DOHH2 (cell line): ENCODE results near the gene CX3CL1.

Experiments
- H3F3A ChIP-seq: fragments of 200-600 bp; sonication (generic), shearing (Covaris generic); 2 replicates; pipeline ENCODE4 v1.6.0; 2016; ENCODE audit warnings: antibody characterized with exemption, mild to moderate bottlenecking; ENCODE audit not compliant: control insufficient read depth, insufficient read depth
- H3K27ac ChIP-seq: fragments of 200-600 bp; sonication (generic); 2 replicates; pipeline ENCODE4 v1.5.1; 2014; ENCODE audit warnings: low read depth, mild to moderate bottlenecking, low read length, moderate library complexity
- H3K27me3 ChIP-seq: fragments of 200-600 bp; sonication (generic); 2 replicates; pipeline ENCODE4 v1.6.1; 2014; ENCODE audit warnings: mild to moderate bottlenecking, low read length, mixed read lengths; ENCODE audit not compliant: control insufficient read depth
- H3K36me3 ChIP-seq: fragments of 200-600 bp; sonication (generic); 2 replicates; pipeline ENCODE4 v1.6.1; 2014; ENCODE audit warnings: mild to moderate bottlenecking, low read length, moderate library complexity, mixed read lengths; ENCODE audit not compliant: control insufficient read depth
- H3K4me1 ChIP-seq: fragments of 200-600 bp; sonication (generic); 2 replicates; pipeline ENCODE4 v1.6.1; 2014; ENCODE audit warnings: mild to moderate bottlenecking, low read length, mixed read lengths; ENCODE audit not compliant: control insufficient read depth
- H3K4me2 ChIP-seq: fragments of 200-600 bp; sonication (generic); 2 replicates; pipeline ENCODE4 v1.6.0; 2014; ENCODE audit warnings: mild to moderate bottlenecking, low read length, moderate library complexity
- H3K4me3 ChIP-seq: fragments of 200-600 bp; sonication (generic); 2 replicates; pipeline ENCODE4 v1.5.1; 2014; ENCODE audit warnings: mild to moderate bottlenecking, low read length, mixed read lengths
- H3K79me2 ChIP-seq: fragments of 200-600 bp; sonication (generic); 2 replicates; pipeline ENCODE4 v1.6.1; 2014; ENCODE audit warnings: mild to moderate bottlenecking, low read length, mixed read lengths; ENCODE audit not compliant: control insufficient read depth
- H3K9me2 ChIP-seq: fragments of 200-600 bp; sonication (generic); replicated peaks from 2 replicates; pipeline ENCODE4 v1.6.1; 2014; ENCODE audit warnings: mild to moderate bottlenecking, low read length, mixed read lengths; ENCODE audit not compliant: control insufficient read depth
- H3K9me3 ChIP-seq: fragments of 200-600 bp; sonication (generic); 2 replicates; pipeline ENCODE4 v1.6.1; 2014; ENCODE audit warnings: antibody characterized with exemption, low read length, mixed read lengths; ENCODE audit not compliant: control insufficient read depth, insufficient read depth
- H4K20me1 ChIP-seq: fragments of 200-600 bp; sonication (generic); 2 replicates; pipeline ENCODE4 v1.6.0; 2014; ENCODE audit warnings: low read depth, mild to moderate bottlenecking, antibody characterized with exemption, low read length, moderate library complexity; ENCODE audit not compliant: control insufficient read depth, insufficient read depth
- CTCF ChIP-seq: fragments of 200-600 bp; sonication (generic); IDR thresholded peaks from one replicate; pipeline ENCODE4 v1.5.1; 2014; ENCODE audit warnings: antibody characterized with exemption, mild to moderate bottlenecking, low read depth, low read length; ENCODE audit not compliant: poor library complexity, severe bottlenecking
- EZH2phosphoT487 ChIP-seq: fragments of 200-600 bp; sonication (generic); IDR thresholded peaks from 2 replicates; pipeline ENCODE4 v1.6.1; 2017; ENCODE audit warnings: borderline replicate concordance, mild to moderate bottlenecking, antibody characterized with exemption, low read length, moderate library complexity, mixed read lengths

The CX3CL1 gene

GRCh38 chr16:57372372-57373116, at the start of gene CX3CL1:
CX3CL1 (plus strand) TSS chr16:57372490; CDS start chr16:57372569, 79 bp downstream.
- no peak within 1 kb of the TSS for H3K27ac ChIP-seq
- H3K4me2 ChIP-seq = no peak within 1 kb of the TSS
- no peaks in the 10 kb centered on the region for H4K20me1 ChIP-seq

GRCh38 chr16:57324749-57325148, 47.5 kb upstream of the CX3CL1 start:
- Histone ChIP-seq H3K79me2 (no peaks in the 10 kb centered on the region), H3K4me1 (no peaks in the 10 kb centered on the region), H3K4me3 (no peak overlapping the region), H3K27ac (no peak overlapping the region), H3K27me3 (peaks cover 10% of the 10 kb centered on the region), H3F3A (no peaks in the 10 kb centered on the region), H4K20me1 (no peaks in the 10 kb centered on the region), H3K4me2 (no peak overlapping the region), H3K9me2 (no peaks in the 10 kb centered on the region), H3K9me3 (no peaks in the 10 kb centered on the region), H3K36me3 (no peaks in the 10 kb centered on the region)
- no peak for TF ChIP-seq CTCF
- TF ChIP-seq EZH2phosphoT487 = no peak

More at GRCh38 chr16:57372372-57373116, at the start of gene CX3CL1:
- H3F3A ChIP-seq = no peaks in the 10 kb centered on the region
- TF ChIP-seq EZH2phosphoT487 = no peak
- no peak for TF ChIP-seq CTCF
- peaks cover 30% of the 10 kb centered on the region for H3K27me3 ChIP-seq
- no peak within 1 kb of the TSS for H3K4me3 ChIP-seq
- H3K9me2 ChIP-seq = no peaks in the 10 kb centered on the region
- H3K9me3 ChIP-seq = no peaks in the 10 kb centered on the region
- no peaks in the 10 kb centered on the region for H3K36me3 ChIP-seq
- peaks cover 6% of the 10 kb centered on the region for H3K4me1 ChIP-seq
- H3K79me2 ChIP-seq = no peaks in the 10 kb centered on the region

GRCh38 chr16:57325458-57325857, 46.8 kb upstream of the CX3CL1 start:
- Histone ChIP-seq H3K79me2 (no peaks in the 10 kb centered on the region), H3K36me3 (no peaks in the 10 kb centered on the region), H3K4me3 (no peak overlapping the region), H3F3A (no peaks in the 10 kb centered on the region), H4K20me1 (no peaks in the 10 kb centered on the region), H3K4me1 (no peaks in the 10 kb centered on the region), H3K27me3 (peaks cover 11% of the 10 kb centered on the region), H3K27ac (no peak overlapping the region), H3K4me2 (no peak overlapping the region), H3K9me2 (no peaks in the 10 kb centered on the region), H3K9me3 (no peaks in the 10 kb centered on the region)
- TF ChIP-seq CTCF = no peak
